SJSA1 (cell line): ENCODE results near the gene RFPL3. TPM values are rescaled to one million over a fixed set of nuclear protein-coding genes. Genes with fewer than 3 reads are reported as not detected.
A peak's percentile ranks its signal among the peaks of the same experiment; 100 is the strongest.
"Not testable (repeated sequence)": the region's sequence is repeated elsewhere in the genome, so short reads cannot be mapped to it uniquely, and the experiment has no call there.

ENCODE experiments used
- DNase-seq, 2 experiments: peaks; one replicate each; pipeline ENCODE4 v3.0.0-alpha.2; 2015 to 2020; ENCODE audit warnings: low spot score in 2 of 2, low read depth in 1 of 2
- H3K27ac ChIP-seq: fragments of 250-450 bp; sonication (Bioruptor Pico); 2 replicates; pipeline ENCODE4 v1.5.1; 2020; ENCODE audit warnings: mild to moderate bottlenecking, moderate library complexity
- H3K27me3 ChIP-seq: fragments of 250-450 bp; sonication (Bioruptor Pico); replicated peaks from 2 replicates; pipeline ENCODE4 v1.5.1; 2020; ENCODE audit warnings: mild to moderate bottlenecking, moderate library complexity
- H3K36me3 ChIP-seq: fragments of 250-450 bp; sonication (Bioruptor Pico); 2 replicates; pipeline ENCODE4 v1.5.1; 2020; ENCODE audit warnings: mild to moderate bottlenecking
- H3K4me1 ChIP-seq: fragments of 250-450 bp; sonication (Bioruptor Pico); replicated peaks from 2 replicates; pipeline ENCODE4 v1.6.1; 2021; ENCODE audit warnings: mild to moderate bottlenecking
- H3K4me3 ChIP-seq: fragments of 250-450 bp; sonication (Bioruptor Pico); 2 replicates; pipeline ENCODE4 v1.5.1; 2020; ENCODE audit warnings: mild to moderate bottlenecking
- H3K9me3 ChIP-seq: fragments of 250-450 bp; sonication (Bioruptor Pico); replicated peaks from 2 replicates; pipeline ENCODE4 v1.5.1; 2020; ENCODE audit warnings: mild to moderate bottlenecking
- total RNA-seq: library from RNA; depleted of rRNA; stranded (reverse); fragments of >200 nt; shearing (Covaris generic); gene quantifications from 2 replicates; pipeline ENCODE4 v1.2.3, GENCODE V29; 2014; rRNA removed

The RFPL3 gene
- total RNA-seq: not detected in 2 replicates

DNA sequence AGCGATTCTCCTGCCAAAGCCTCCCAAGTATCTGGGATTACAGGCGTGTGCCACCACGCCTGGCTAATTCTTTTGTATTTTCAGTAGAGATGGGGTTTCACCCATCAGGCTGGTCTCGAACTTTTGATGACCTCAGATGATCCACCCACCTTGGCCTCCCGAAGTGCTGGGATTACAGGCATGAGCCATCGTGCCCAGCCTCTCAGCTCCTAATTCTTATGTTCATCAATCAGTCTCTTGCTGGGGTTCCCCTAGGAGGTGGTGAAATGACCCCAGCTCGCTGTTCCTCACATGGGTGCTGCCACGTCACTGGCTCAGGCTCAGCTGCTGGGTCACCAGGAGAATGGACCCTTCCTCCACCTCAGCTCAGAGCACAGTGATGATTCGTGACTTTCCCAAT, at the start of gene RFPL3:
Gene RFPL3, plus strand, starts transcription at position 301 of the 400 bp plus-strand sequence. CDS start 205 bp downstream, outside the sequence.
- H3K9me3 ChIP-seq, H3K36me3 ChIP-seq, H3K27ac ChIP-seq, H3K4me1 ChIP-seq, H3K4me3 ChIP-seq: not testable (repeated sequence)
- DNase-seq: peak in 1 of 2 experiments; percentile 10
- H3K27me3 ChIP-seq: peaks cover 14% of the 10 kb centered on the region

- Histone ChIP-seq H3K36me3 (no peaks in the 10 kb centered on the region), H3K27me3 (0 out of 2 replicates have a peak, but pooled peaks cover 2% of the 10 kb centered on the region), H3K27ac (no peak overlapping the region), H3K4me3 (no peak overlapping the region), H3K4me1 (no peaks in the 10 kb centered on the region), H3K9me3 (no peaks in the 10 kb centered on the region)
- DNase-seq: peak in 1 of 2 experiments; percentile 31
Measured at GRCh38 chr22:32308191-32308590, 49.5 kb upstream of the RFPL3 start.

GRCh38 chr22:32308934-32309333, 48.7 kb upstream of the RFPL3 start:
- no peaks in the 10 kb centered on the region for H3K36me3 ChIP-seq
- H3K4me1 ChIP-seq: no peaks in the 10 kb centered on the region
- H3K27me3 ChIP-seq: 0 out of 2 replicates have a peak, but pooled peaks cover 2% of the 10 kb centered on the region
- no peak for DNase-seq
- no peak overlapping the region for H3K27ac ChIP-seq
- no peaks in the 10 kb centered on the region for H3K9me3 ChIP-seq
- no peak overlapping the region for H3K4me3 ChIP-seq

GRCh38 chr22:32309585-32310251, 47.9 kb upstream of the RFPL3 start:
- H3K9me3 ChIP-seq: no peaks in the 10 kb centered on the region
- no peak overlapping the region for H3K27ac ChIP-seq
- H3K36me3 ChIP-seq: no peaks in the 10 kb centered on the region
- DNase-seq: no peak
- H3K4me1 ChIP-seq: no peaks in the 10 kb centered on the region
- no peak overlapping the region for H3K4me3 ChIP-seq
- 0 out of 2 replicates have a peak, but pooled peaks cover 2% of the 10 kb centered on the region for H3K27me3 ChIP-seq

DNA sequence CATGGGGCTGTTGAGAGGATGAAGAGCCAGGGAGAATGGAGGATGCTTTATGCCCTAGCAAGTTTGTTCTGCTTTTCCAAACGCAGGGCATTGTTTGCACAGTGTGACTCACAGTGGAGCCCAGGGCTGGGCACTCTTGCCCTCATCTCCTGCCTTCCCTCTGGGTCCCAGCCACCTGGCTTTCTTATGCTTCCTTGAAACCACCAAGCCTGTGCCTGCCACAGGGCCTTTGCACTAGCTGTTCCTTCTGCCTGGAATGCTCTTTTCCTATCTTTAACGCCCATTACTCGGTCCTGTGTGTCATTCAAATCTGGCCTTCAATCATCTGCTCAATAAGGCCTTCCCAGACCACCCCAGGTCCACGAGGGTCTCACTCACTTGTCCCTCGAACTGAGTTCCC, 46.9 kb upstream of the RFPL3 start:
- no peaks in the 10 kb centered on the region for H3K9me3 ChIP-seq
- no peak for DNase-seq
- no peaks in the 10 kb centered on the region for H3K27me3 ChIP-seq
- no peaks in the 10 kb centered on the region for H3K4me1 ChIP-seq
- H3K27ac ChIP-seq: no peak overlapping the region
- H3K36me3 ChIP-seq: no peaks in the 10 kb centered on the region
- H3K4me3 ChIP-seq: no peak overlapping the region

DNA sequence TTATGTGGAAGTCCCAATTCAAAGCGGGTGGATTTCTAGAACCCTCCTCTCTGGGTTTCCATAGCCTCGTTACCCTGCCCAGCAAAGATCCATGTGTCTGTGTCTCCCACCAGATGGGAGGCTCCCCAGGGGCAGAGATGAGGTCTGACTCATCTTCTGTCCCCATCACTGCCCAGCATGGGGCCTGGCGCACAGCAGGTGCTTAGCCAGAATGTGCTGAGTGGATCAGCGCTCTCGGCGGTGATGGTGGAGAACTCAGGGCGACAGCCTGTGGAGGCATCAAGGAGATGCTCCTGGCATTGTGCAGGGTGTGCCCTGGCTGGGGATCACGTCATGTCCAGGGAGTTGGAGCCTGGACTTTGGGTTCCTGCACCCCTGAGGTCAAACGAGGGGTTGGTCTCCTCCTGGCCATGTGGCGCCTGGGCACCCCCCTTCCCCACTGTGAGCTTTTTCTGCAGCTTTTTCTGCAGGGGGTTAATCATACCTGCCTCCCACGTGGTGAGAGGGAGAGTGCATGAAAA, 46.1 kb upstream of the RFPL3 start:
- H3K27me3 ChIP-seq: no peaks in the 10 kb centered on the region
- no peaks in the 10 kb centered on the region for H3K36me3 ChIP-seq
- H3K9me3 ChIP-seq: no peaks in the 10 kb centered on the region
- no peaks in the 10 kb centered on the region for H3K4me1 ChIP-seq
- DNase-seq: peak in 1 of 2 experiments; percentile 21
- H3K27ac ChIP-seq: no peak overlapping the region
- no peak overlapping the region for H3K4me3 ChIP-seq

GRCh38 chr22:32312748-32313147, 44.9 kb upstream of the RFPL3 start:
- Histone ChIP-seq H3K36me3 (no peaks in the 10 kb centered on the region), H3K4me1 (no peaks in the 10 kb centered on the region), H3K27me3 (no peaks in the 10 kb centered on the region), H3K9me3 (no peaks in the 10 kb centered on the region), H3K4me3 (no peak overlapping the region), H3K27ac (no peak overlapping the region)
- no peak for DNase-seq

DNA sequence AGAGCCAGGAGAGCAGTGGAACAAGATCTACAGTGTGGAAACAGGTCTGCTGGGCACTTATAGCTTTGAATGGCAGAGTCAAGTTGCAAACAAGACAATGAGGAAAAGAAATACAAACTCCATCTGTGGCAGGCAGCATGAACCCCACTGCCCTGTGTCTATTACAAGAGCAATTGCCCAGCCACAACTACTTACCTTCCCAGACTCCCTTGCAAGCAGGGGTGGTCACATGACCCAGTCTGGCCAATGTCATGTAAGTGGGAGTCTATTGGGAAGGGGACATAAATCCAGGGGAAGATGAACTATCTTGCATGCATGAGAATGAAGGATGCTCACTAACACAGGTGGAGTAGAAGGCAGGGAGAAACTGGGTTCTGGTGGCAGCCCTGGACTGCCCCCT, 44.1 kb upstream of the RFPL3 start:
- H3K27me3 ChIP-seq: no peaks in the 10 kb centered on the region
- no peaks in the 10 kb centered on the region for H3K4me1 ChIP-seq

GRCh38 chr22:32317524-32317923, 40.1 kb upstream of the RFPL3 start:
- Histone ChIP-seq H3K27ac (no peak overlapping the region), H3K4me3 (no peak overlapping the region), H3K4me1 (no peaks in the 10 kb centered on the region), H3K27me3 (no peaks in the 10 kb centered on the region), H3K9me3 (no peaks in the 10 kb centered on the region), H3K36me3 (no peaks in the 10 kb centered on the region)
- no peak for DNase-seq

More for the DNA sequence above, 44.1 kb upstream of the RFPL3 start:
- Histone ChIP-seq H3K9me3 (no peaks in the 10 kb centered on the region), H3K4me3 (no peak overlapping the region), H3K36me3 (no peaks in the 10 kb centered on the region), H3K27ac (no peak overlapping the region)
- DNase-seq: no peak

DNA sequence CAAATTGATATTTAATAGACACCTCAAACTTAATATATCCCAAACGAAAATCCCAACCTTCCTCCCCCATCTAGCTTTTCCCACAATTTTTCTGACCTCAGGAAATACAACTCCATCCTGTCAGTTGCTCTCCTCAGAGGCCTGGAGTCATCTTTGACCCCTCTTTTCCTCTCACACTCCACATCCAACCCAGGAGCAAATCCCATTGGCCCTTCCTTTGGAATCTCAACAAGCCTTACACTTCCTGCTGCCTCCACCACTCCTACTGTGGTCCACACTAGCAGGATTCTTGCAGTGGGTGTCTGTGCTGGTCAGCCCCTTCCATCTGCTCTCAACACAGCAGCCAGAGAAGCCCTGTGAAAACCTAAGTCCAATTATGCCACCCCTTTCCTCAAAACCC, 39.3 kb upstream of the RFPL3 start:
- no peaks in the 10 kb centered on the region for H3K27me3 ChIP-seq
- no peaks in the 10 kb centered on the region for H3K9me3 ChIP-seq
- H3K4me1 ChIP-seq: no peaks in the 10 kb centered on the region
- DNase-seq: peak in 1 of 2 experiments; percentile 18
- no peak overlapping the region for H3K4me3 ChIP-seq
- H3K36me3 ChIP-seq: no peaks in the 10 kb centered on the region
- no peak overlapping the region for H3K27ac ChIP-seq

DNA sequence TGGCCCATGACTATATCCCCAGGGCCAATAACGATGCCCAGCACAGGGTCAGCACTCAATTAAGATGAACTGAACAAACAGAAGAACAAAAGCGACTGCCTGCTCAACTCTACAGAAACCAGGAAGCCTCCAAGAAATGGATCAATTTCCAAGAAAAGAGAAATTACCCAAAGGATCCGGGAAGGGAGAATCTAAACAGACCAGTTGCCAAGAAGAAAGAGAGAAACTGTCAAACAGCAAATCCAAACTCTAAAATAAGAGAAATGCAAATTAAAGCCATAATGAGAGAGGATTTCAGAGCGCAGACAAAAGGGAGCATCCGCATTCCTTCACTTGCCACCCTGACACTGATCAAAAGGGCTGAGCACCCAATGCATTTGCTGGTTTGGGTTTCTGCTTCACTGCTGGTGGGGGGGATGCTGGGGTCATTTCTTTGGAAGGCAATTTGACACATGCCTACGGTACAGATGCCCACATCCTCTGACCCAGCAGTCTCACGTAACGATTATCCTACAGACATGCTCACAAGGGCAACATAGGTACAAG, 37.7 kb upstream of the RFPL3 start:
- Histone ChIP-seq H3K9me3 (no peaks in the 10 kb centered on the region), H3K4me3 (no peak overlapping the region), H3K36me3 (no peaks in the 10 kb centered on the region), H3K4me1 (no peaks in the 10 kb centered on the region), H3K27me3 (no peaks in the 10 kb centered on the region), H3K27ac (no peak overlapping the region)
- DNase-seq: peak in 1 of 2 experiments; percentile 23

DNA sequence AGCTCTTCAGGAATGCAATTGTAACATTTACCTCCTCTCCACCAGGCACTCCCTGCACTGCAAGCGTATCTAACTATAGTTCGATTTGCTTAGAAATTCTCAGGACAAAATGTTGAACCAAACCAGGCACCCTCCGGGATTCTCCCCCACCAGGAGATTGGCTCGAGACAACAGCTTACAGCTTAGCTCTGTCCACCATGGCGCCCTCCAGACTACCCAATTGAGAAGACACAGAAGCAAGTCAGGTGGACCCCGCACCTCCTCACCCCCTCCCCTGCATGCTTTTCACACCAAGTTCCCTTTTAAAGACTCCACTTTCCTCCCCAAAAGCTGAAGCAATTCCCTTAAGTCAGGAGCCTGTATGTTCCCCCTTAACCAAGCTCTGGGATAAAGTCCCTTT, 34.7 kb upstream of the RFPL3 start:
- H3K9me3 ChIP-seq: no peaks in the 10 kb centered on the region

GRCh38 chr22:32323513-32324164, 34.0 kb upstream of the RFPL3 start:
- H3K27ac ChIP-seq: no peak overlapping the region
- peak in 1 of 2 experiments; percentile 25 for DNase-seq
- H3K9me3 ChIP-seq: no peaks in the 10 kb centered on the region
- no peaks in the 10 kb centered on the region for H3K4me1 ChIP-seq
- H3K36me3 ChIP-seq: no peaks in the 10 kb centered on the region
- no peaks in the 10 kb centered on the region for H3K27me3 ChIP-seq
- no peak overlapping the region for H3K4me3 ChIP-seq

More for the DNA sequence above, 34.7 kb upstream of the RFPL3 start:
- DNase-seq: peak in 1 of 2 experiments; percentile 18
- no peaks in the 10 kb centered on the region for H3K4me1 ChIP-seq
- H3K4me3 ChIP-seq: no peak overlapping the region
- H3K27me3 ChIP-seq: no peaks in the 10 kb centered on the region
- H3K27ac ChIP-seq: no peak overlapping the region
- no peaks in the 10 kb centered on the region for H3K36me3 ChIP-seq
